Peyer's patch (tissue), 4 donors: ENCODE data around the gene PNMA8C.
"Not testable (repeated sequence)": the region's sequence is repeated elsewhere in the genome, so short reads cannot be mapped to it uniquely, and the experiment has no call there.

Experiments used
- CTCF ChIP-seq, 6 experiments: fragments of 450-650 bp in 4 of 6; fragments of 200-600 bp in 2 of 6; sonication (generic) in 1 of 6; IDR thresholded peaks; one replicate each; pipeline ENCODE4 v1.5.1; 2017 to 2019; ENCODE audit warnings: antibody characterized with exemption in 6 of 6, mild to moderate bottlenecking in 3 of 6, moderate library complexity in 1 of 6
- POLR2A ChIP-seq, 2 donors: fragments of 450-650 bp; IDR thresholded peaks; one replicate each; pipeline ENCODE4 v1.5.1; 2017; ENCODE audit warnings: antibody characterized with exemption in 2 of 2, mild to moderate bottlenecking in 2 of 2, moderate library complexity in 2 of 2

- TF ChIP-seq POLR2A, CTCF (IDR thresholded peaks at IDR 0.05): not testable (repeated sequence)
Observed at GRCh38 chr19:46433470-46433869, 4.7 kb upstream of the PNMA8C start.
